Panc1 (cell line): ENCODE data around the gene CYP2E1. TPM values are rescaled to one million over a fixed set of nuclear protein-coding genes. Genes with fewer than 3 reads are reported as not detected.

Experiments used
- ATAC-seq: fragments of 200-7000 bp; cut with Tn5 transposase; 2 replicates; pipeline ENCODE4 v1.9.1; 2020; ENCODE audit warnings: mild to moderate bottlenecking, moderate library complexity
- BruUV-seq: library from RNA; stranded (reverse); fragments of 400-500 nt; replicated peaks from 2 replicates; lab custom pipeline; 2021; lab: Mats Ljungman, UMichigan
- CTCF ChIA-PET: fragments of 300-600 bp; sonication (Branson Sonifier 250); formaldehyde crosslinking; loops from one replicate; lab custom pipeline; 2022; ENCODE audit warnings: antibody characterized with exemption; lab: Charles Lee
- POLR2A ChIA-PET: fragments of 300-600 bp; sonication (Branson Sonifier 250); formaldehyde crosslinking; loops from one replicate; lab custom pipeline; 2022; ENCODE audit warnings: antibody characterized with exemption; lab: Charles Lee
- DNase-seq: peaks from one replicate; pipeline ENCODE4 v3.0.0-alpha.2; 2010; ENCODE audit warnings: low read depth, low spot score
- H3K27ac ChIP-seq: 2 replicates; pipeline ENCODE4 v1.5.1; 2011; ENCODE audit warnings: mild to moderate bottlenecking, low read length, inconsistent platforms
- H3K27me3 ChIP-seq: fragments of 200-500 bp; sonication (Bioruptor generic); 2 replicates; pipeline ENCODE4 v1.6.0; 2014; ENCODE audit warnings: low read length, inconsistent platforms; ENCODE audit not compliant: control insufficient read depth, insufficient read depth
- H3K36me3 ChIP-seq: fragments of 200-500 bp; sonication (Bioruptor generic); 2 replicates; pipeline ENCODE4 v1.5.1; 2014; ENCODE audit warnings: inconsistent platforms, mild to moderate bottlenecking, low read length, moderate library complexity; ENCODE audit not compliant: control insufficient read depth, insufficient read depth
- H3K4me1 ChIP-seq: 2 replicates; pipeline ENCODE4 v1.5.1; 2011; ENCODE audit warnings: inconsistent platforms, mild to moderate bottlenecking, low read length, moderate library complexity; ENCODE audit not compliant: control insufficient read depth, insufficient read depth
- H3K4me3 ChIP-seq, 2 experiments: 2 replicates each; pipeline ENCODE4 v1.5.1; 2011 to 2012; ENCODE audit warnings: low read depth in 2 of 2, low read length in 2 of 2, mild to moderate bottlenecking in 2 of 2, inconsistent platforms in 1 of 2, moderate library complexity in 1 of 2
- H3K9me3 ChIP-seq: fragments of 200-500 bp; sonication (Bioruptor generic); 2 replicates; pipeline ENCODE4 v1.5.1; 2014; ENCODE audit warnings: low read depth, mild to moderate bottlenecking, inconsistent platforms, low read length, moderate library complexity; ENCODE audit not compliant: control insufficient read depth, insufficient read depth
- CTCF ChIP-seq: fragments of 450-650 bp; IDR thresholded peaks from 2 replicates; pipeline ENCODE4 v1.5.1; 2017; ENCODE audit warnings: mild to moderate bottlenecking
- POLR2AphosphoS5 ChIP-seq: IDR thresholded peaks from 2 replicates; pipeline ENCODE4 v1.6.1; 2012; ENCODE audit warnings: mild to moderate bottlenecking, low read depth, low read length, moderate library complexity
- REST ChIP-seq, 2 experiments: IDR thresholded peaks; 2 replicates each; pipeline ENCODE4 v1.6.1; 2011 to 2012; ENCODE audit warnings: low read depth in 2 of 2, control low read depth in 1 of 2, low read length in 1 of 2, mild to moderate bottlenecking in 1 of 2, moderate library complexity in 1 of 2; ENCODE audit not compliant: insufficient read depth in 1 of 2
- SIN3A ChIP-seq: IDR thresholded peaks from 2 replicates; pipeline ENCODE4 v1.6.1; 2012; ENCODE audit warnings: low read depth, mild to moderate bottlenecking, low read length, moderate library complexity, borderline replicate concordance; ENCODE audit not compliant: insufficient read depth
- TCF7L2 ChIP-seq: IDR thresholded peaks from 2 replicates; pipeline ENCODE4 v1.6.1; 2011; ENCODE audit warnings: mild to moderate bottlenecking, low read depth, low read length, inconsistent platforms
- in situ Hi-C: cut with HindIII; loops from 2 replicates; pipeline ENCODE4 v1.10.0; 2016; ENCODE audit warnings: low sequenced_read_pairs, low pct_unique_long_range_greater_than_20kb
- intact Hi-C: fragments of 100-400 bp; cut with micrococcal nuclease; formaldehyde crosslinking; loops from one replicate; pipeline ENCODE4 v1.10.0; 2022; ENCODE audit not compliant: unreplicated experiment
- total RNA-seq: library from RNA; stranded (reverse); gene quantifications from one replicate; pipeline ENCODE4 v1.2.1, GENCODE V29; 2021; ENCODE audit not compliant: unreplicated experiment

The CYP2E1 gene
- total RNA-seq, 1 experiment from 2014 or later, result 1.1 TPM

- in situ Hi-C loops (no loop called here), intact Hi-C loops (no loop called here)
- ChIA-PET POLR2A (no interaction called here), CTCF (no interaction called here)
- Histone ChIP-seq H3K4me1 (no peaks in the 10 kb centered on the region), H3K36me3 (no peaks in the 10 kb centered on the region), H3K4me3 (peak overlapping the region; percentile 19 to 30; a peak in 3 of 4 replicates), H3K9me3 (peaks cover 7% of the 10 kb centered on the region; the same call in 1 of the 2 replicates), H3K27ac (no peak overlapping the region), H3K27me3 (peaks cover 7% of the 10 kb centered on the region; the same call in 1 of the 2 replicates)
- DNase-seq (no peak), ATAC-seq (peak; percentile 57)
- no TSS peak for BruUV-seq
- TF ChIP-seq POLR2AphosphoS5, result no peak
- TF ChIP-seq CTCF, result no peak
Observed at GRCh38 chr10:133528296-133528844, 1.2 kb downstream of the CYP2E1 start.

GRCh38 chr10:133528845-133529575, 1.8 kb downstream of the CYP2E1 start:
- in situ Hi-C loops, result no loop called here
- Histone ChIP-seq H3K4me3 (peak overlapping the region; percentile 19 to 30), H3K27ac (no peak overlapping the region), H3K9me3 (peaks cover 4% of the 10 kb centered on the region; the same call in 1 of the 2 replicates), H3K27me3 (peaks cover 7% of the 10 kb centered on the region; the same call in 1 of the 2 replicates), H3K4me1 (no peaks in the 10 kb centered on the region), H3K36me3 (no peaks in the 10 kb centered on the region)
- ChIA-PET CTCF (no interaction called here), POLR2A (no interaction called here)
- intact Hi-C loops, result no loop called here
- DNase-seq, result no peak
- BruUV-seq, result no TSS peak
- no peak for TF ChIP-seq REST (IDR thresholded peaks at IDR 0.05; ENCODE audit: insufficient read depth in 1 of 2, low read depth in 2 of 2, low read length in 1 of 2)
- no peak for TF ChIP-seq CTCF
- no peak for TF ChIP-seq TCF7L2
- TF ChIP-seq POLR2AphosphoS5, result no peak
- TF ChIP-seq SIN3A, result no peak
- ATAC-seq, result peak; percentile 76
